Measurements from ENCODE around the gene EPHA4. TPM values are rescaled to one million over a fixed set of nuclear protein-coding genes. Genes with fewer than 3 reads are reported as not detected.

The EPHA4 gene
- total RNA-seq, 1 experiment from 2014 or later = 3.4 TPM

GRCh38 chr2:221518935-221519625 is 53.0 kb downstream of the EPHA4 start:
- DNase-seq (ENCODE audit: low read depth, low spot score) (no peak), ATAC-seq (no peak)
- Histone ChIP-seq H3K27me3 (ENCODE audit: control insufficient read depth, insufficient read depth, low read length) (no peaks in the 10 kb centered on the region), H3K4me3 (ENCODE audit: low read depth in 2 of 2, low read length in 2 of 2) (no peak overlapping the region), H3K4me1 (ENCODE audit: control insufficient read depth, insufficient read depth, low read length) (no peaks in the 10 kb centered on the region), H3K9me3 (ENCODE audit: control insufficient read depth, insufficient read depth, low read depth, low read length) (no peaks in the 10 kb centered on the region), H3K27ac (ENCODE audit: low read length) (no peak overlapping the region), H3K36me3 (ENCODE audit: control insufficient read depth, insufficient read depth, low read length) (no peaks in the 10 kb centered on the region)
- TF ChIP-seq CTCF (IDR thresholded peaks at IDR 0.05) (no peak), SIN3A (IDR thresholded peaks at IDR 0.05; ENCODE audit: borderline replicate concordance, insufficient read depth, low read depth, low read length) (no peak), POLR2AphosphoS5 (IDR thresholded peaks at IDR 0.05; ENCODE audit: low read depth, low read length) (no peak), REST (IDR thresholded peaks at IDR 0.05; ENCODE audit: insufficient read depth in 1 of 2, low read depth in 2 of 2, low read length in 1 of 2) (no peak), TCF7L2 (IDR thresholded peaks at IDR 0.05; ENCODE audit: low read depth, low read length) (no peak)
- no TSS peak for BruUV-seq (replicated peaks)
- in situ Hi-C loops (cut with HindIII; ENCODE audit: low pct_unique_long_range_greater_than_20kb, low sequenced_read_pairs) (no loop called here), intact Hi-C loops (cut with micrococcal nuclease; ENCODE audit: unreplicated experiment) (no loop called here)
- POLR2A ChIA-PET = no interaction called here
- CTCF ChIA-PET = no interaction called here

- CTCF ChIA-PET = no interaction called here
- Histone ChIP-seq H3K4me1 (ENCODE audit: control insufficient read depth, insufficient read depth, low read length) (no peaks in the 10 kb centered on the region), H3K27me3 (ENCODE audit: control insufficient read depth, insufficient read depth, low read length) (no peaks in the 10 kb centered on the region), H3K4me3 (ENCODE audit: low read depth in 2 of 2, low read length in 2 of 2) (no peak overlapping the region), H3K27ac (ENCODE audit: low read length) (no peak overlapping the region), H3K36me3 (ENCODE audit: control insufficient read depth, insufficient read depth, low read length) (no peaks in the 10 kb centered on the region), H3K9me3 (ENCODE audit: control insufficient read depth, insufficient read depth, low read depth, low read length) (no peaks in the 10 kb centered on the region)
- DNase-seq (ENCODE audit: low read depth, low spot score) (no peak), ATAC-seq (no peak)
- no TSS peak for BruUV-seq (replicated peaks)
- intact Hi-C loops (cut with micrococcal nuclease; ENCODE audit: unreplicated experiment) = no loop called here
- no peak for TF ChIP-seq CTCF (IDR thresholded peaks at IDR 0.05)
- TF ChIP-seq POLR2AphosphoS5 (IDR thresholded peaks at IDR 0.05; ENCODE audit: low read depth, low read length) = no peak
- TF ChIP-seq REST (IDR thresholded peaks at IDR 0.05; ENCODE audit: insufficient read depth in 1 of 2, low read depth in 2 of 2, low read length in 1 of 2) = no peak
- TF ChIP-seq TCF7L2 (IDR thresholded peaks at IDR 0.05; ENCODE audit: low read depth, low read length) = no peak
- TF ChIP-seq SIN3A (IDR thresholded peaks at IDR 0.05; ENCODE audit: borderline replicate concordance, insufficient read depth, low read depth, low read length) = no peak
- in situ Hi-C loops (cut with HindIII; ENCODE audit: low pct_unique_long_range_greater_than_20kb, low sequenced_read_pairs) = no loop called here
- POLR2A ChIA-PET = no interaction called here
Observed at GRCh38 chr2:221518201-221518934, 53.7 kb downstream of the EPHA4 start.

Data from Panc1 (cell line).